Endodermal cell (in vitro differentiated cells): ENCODE measurements around the gene SHANK1. TPM values are rescaled to one million over a fixed set of nuclear protein-coding genes. Genes with fewer than 3 reads are reported as not detected.

ENCODE experiments used
- DNase-seq: peaks from one replicate; pipeline ENCODE4 v3.0.0-alpha.2; 2017
- H3K27ac ChIP-seq: 2 replicates; pipeline ENCODE4 v1.5.1; 2013; ENCODE audit warnings: mild to moderate bottlenecking, low read depth, low read length, moderate library complexity
- H3K27me3 ChIP-seq: 2 replicates; pipeline ENCODE4 v1.6.1; 2013; ENCODE audit warnings: mild to moderate bottlenecking, low read length, moderate library complexity; ENCODE audit not compliant: insufficient read depth, control insufficient read depth, poor library complexity, severe bottlenecking
- H3K36me3 ChIP-seq: 2 replicates; pipeline ENCODE4 v1.7.0; 2013; ENCODE audit warnings: mild to moderate bottlenecking, low read length, moderate library complexity; ENCODE audit not compliant: control insufficient read depth, insufficient read depth
- H3K4me1 ChIP-seq: one replicate; pipeline ENCODE4 v1.7.0; 2013; ENCODE audit warnings: low read length; ENCODE audit not compliant: control insufficient read depth, insufficient read depth
- H3K4me3 ChIP-seq: 2 replicates; pipeline ENCODE4 v1.5.1; 2013; ENCODE audit warnings: mild to moderate bottlenecking, low read length, moderate library complexity
- H3K9ac ChIP-seq: 2 replicates; pipeline ENCODE4 v1.6.1; 2013; ENCODE audit warnings: mild to moderate bottlenecking, low read length, moderate library complexity; ENCODE audit not compliant: poor library complexity, severe bottlenecking; ENCODE audit errors: extremely low read depth
- H3K9me3 ChIP-seq: 2 replicates; pipeline ENCODE4 v1.6.1; 2013; ENCODE audit warnings: mild to moderate bottlenecking, low read length, moderate library complexity; ENCODE audit not compliant: control insufficient read depth
- H3K27ac Mint-ChIP-seq: 2 replicates; pipeline ENCODE4 v1.8.0; 2020; ENCODE audit warnings: mixed read lengths
- H3K27me3 Mint-ChIP-seq: 2 replicates; pipeline ENCODE4 v1.8.0; 2021; ENCODE audit warnings: mild to moderate bottlenecking, mixed read lengths; ENCODE audit not compliant: insufficient read depth
- H3K36me3 Mint-ChIP-seq: 2 replicates; pipeline ENCODE4 v1.8.0; 2020; ENCODE audit warnings: low read depth, mixed read lengths
- H3K4me1 Mint-ChIP-seq: 2 replicates; pipeline ENCODE4 v1.8.0; 2020; ENCODE audit warnings: mixed read lengths
- H3K4me3 Mint-ChIP-seq: 2 replicates; pipeline ENCODE4 v1.8.0; 2020; ENCODE audit warnings: mild to moderate bottlenecking, moderate library complexity, mixed read lengths
- H3K9me3 Mint-ChIP-seq: 2 replicates; pipeline ENCODE4 v1.8.0; 2020; ENCODE audit warnings: mild to moderate bottlenecking, mixed read lengths
- CTCF ChIP-seq: fragments of 200-600 bp; sonication (generic); conservative IDR thresholded peaks from 2 replicates; pipeline ENCODE4 v1.5.0; 2021; ENCODE audit warnings: antibody characterized with exemption, mild to moderate bottlenecking
- WGBS, 2 experiments: methylation state at CpG; one replicate each; pipeline versions ENCODE4 v1.1.5 to v1.1.7; 2013; ENCODE audit warnings: missing lambda C conversion rate in 2 of 2, mixed read lengths in 1 of 2; ENCODE audit not compliant: insufficient coverage in 1 of 2, insufficient read length in 1 of 2; 5-methylcytosine and 5-hydroxymethylcytosine counted together
- total RNA-seq, 2 donors: library from RNA; stranded (reverse); fragmentation: NEBNext Ultra II Directional in 1 of 2; extraction: Animal tissue kit (Norgen Biotek cat#: 25700) in 1 of 2; gene quantifications; 2 replicates in 1 of 2; 3 replicates in 1 of 2; pipeline ENCODE4 v1.2.1, GENCODE V29; 2021

SHANK1 gene
- total RNA-seq, 2 donors from 2014 or later: 1.6 to 1.9 TPM

- Mint-ChIP-seq H3K9me3 (no peaks in the 10 kb centered on the region), H3K4me1 (no peaks in the 10 kb centered on the region), H3K36me3 (no peaks in the 10 kb centered on the region), H3K27me3 (peaks cover 8% of the 10 kb centered on the region), H3K27ac (no peak overlapping the region), H3K4me3 (no peak overlapping the region)
- H3K4me1 ChIP-seq: no peaks in the 10 kb centered on the region
- H3K4me3 ChIP-seq: no peak overlapping the region
- no peak for TF ChIP-seq CTCF
- no peak for DNase-seq
- no peaks in the 10 kb centered on the region for H3K9me3 ChIP-seq
- WGBS, 2 experiments: 67 to 81% methylated on average over 2 to 10 of the region's 10 CpGs
- no peaks in the 10 kb centered on the region for H3K36me3 ChIP-seq
- no peak overlapping the region for H3K9ac ChIP-seq
- H3K27me3 ChIP-seq: no peaks in the 10 kb centered on the region
- no peak overlapping the region for H3K27ac ChIP-seq
These were observed 25.6 kb upstream of the SHANK1 start for GRCh38 chr19:50745221-50745620.

GRCh38 chr19:50743537-50743936, 23.9 kb upstream of the SHANK1 start:
- Mint-ChIP-seq H3K4me3 (no peak overlapping the region), H3K27me3 (peaks cover 20% of the 10 kb centered on the region), H3K36me3 (no peaks in the 10 kb centered on the region), H3K9me3 (no peaks in the 10 kb centered on the region), H3K4me1 (peaks cover 2% of the 10 kb centered on the region), H3K27ac (no peak overlapping the region)
- Histone ChIP-seq H3K9me3 (no peaks in the 10 kb centered on the region), H3K9ac (no peak overlapping the region), H3K36me3 (no peaks in the 10 kb centered on the region), H3K4me1 (no peaks in the 10 kb centered on the region), H3K27ac (no peak overlapping the region), H3K4me3 (no peak overlapping the region), H3K27me3 (no peaks in the 10 kb centered on the region)
- DNase-seq: no peak
- TF ChIP-seq CTCF: no peak
- 81 to 83% methylated on average over 3 to 6 of the region's 6 CpGs for WGBS, 2 experiments

- Histone ChIP-seq H3K9ac (no peak overlapping the region), H3K4me1 (no peaks in the 10 kb centered on the region), H3K27ac (no peak overlapping the region), H3K9me3 (no peaks in the 10 kb centered on the region), H3K4me3 (no peak overlapping the region), H3K36me3 (no peaks in the 10 kb centered on the region), H3K27me3 (no peaks in the 10 kb centered on the region)
- no peak for TF ChIP-seq CTCF
- no peak for DNase-seq
- Mint-ChIP-seq H3K27me3 (peaks cover 28% of the 10 kb centered on the region), H3K27ac (no peak overlapping the region), H3K36me3 (no peaks in the 10 kb centered on the region), H3K4me1 (peaks cover 2% of the 10 kb centered on the region), H3K4me3 (no peak overlapping the region), H3K9me3 (no peaks in the 10 kb centered on the region)
- WGBS, 2 experiments: 72 to 75% methylated on average over 6 to 17 of the region's 18 CpGs
These were observed 21.8 kb upstream of the SHANK1 start for GRCh38 chr19:50741179-50741933.
